GM21423 (cell line): ENCODE measurements around the gene SULT1C3.

Experiments
- ATAC-seq: cut with Tn5 transposase; IDR thresholded peaks from one replicate; pipeline ENCODE4 v1.9.1; 2021; ENCODE audit warnings: mild to moderate bottlenecking, moderate library complexity; ENCODE audit not compliant: unreplicated experiment

Gene SULT1C3

DNA sequence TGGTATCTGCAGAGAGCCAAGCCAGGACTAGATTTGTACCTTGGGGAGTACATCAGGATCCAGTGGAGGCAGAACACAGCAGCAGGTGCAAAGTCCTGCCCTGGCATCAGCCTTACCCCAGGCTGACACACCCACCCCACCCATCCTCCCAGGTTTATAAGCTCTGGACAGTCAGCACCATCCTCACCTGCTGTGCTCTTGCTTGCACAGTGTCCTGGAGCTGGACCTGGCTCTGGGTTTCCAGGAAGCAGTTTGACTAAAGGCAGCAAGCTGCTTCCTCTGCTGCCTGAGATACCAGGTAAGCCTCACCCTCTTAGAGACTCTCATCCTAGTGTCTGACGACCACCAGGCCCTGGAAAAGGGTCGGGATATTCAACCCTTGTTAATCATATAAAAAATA, at the start of gene SULT1C3:
Gene SULT1C3 (plus strand): TSS at position 183 of the 400 bp plus-strand sequence. CDS start 7,227 bp downstream, outside the sequence.
- ATAC-seq = no peak

DNA sequence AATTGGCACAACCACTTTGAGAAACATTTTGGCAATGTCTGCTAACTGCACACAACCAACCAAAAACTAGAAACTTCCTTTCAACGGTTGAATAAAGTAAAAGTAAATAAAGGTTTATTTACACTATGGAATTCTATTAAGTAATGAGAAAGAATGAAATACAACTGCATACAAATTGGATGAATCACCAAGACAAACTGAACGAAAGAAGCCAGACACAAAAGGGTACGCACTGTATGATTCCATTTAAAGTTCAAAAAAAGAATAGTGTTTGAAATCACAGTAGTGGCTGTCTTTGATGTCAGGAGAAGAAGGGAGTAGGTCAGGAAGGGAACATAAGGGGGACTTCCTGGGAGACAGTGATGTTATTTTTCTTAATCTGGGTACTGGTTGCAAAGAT, 46.5 kb upstream of the SULT1C3 start:
- no peak for ATAC-seq

DNA sequence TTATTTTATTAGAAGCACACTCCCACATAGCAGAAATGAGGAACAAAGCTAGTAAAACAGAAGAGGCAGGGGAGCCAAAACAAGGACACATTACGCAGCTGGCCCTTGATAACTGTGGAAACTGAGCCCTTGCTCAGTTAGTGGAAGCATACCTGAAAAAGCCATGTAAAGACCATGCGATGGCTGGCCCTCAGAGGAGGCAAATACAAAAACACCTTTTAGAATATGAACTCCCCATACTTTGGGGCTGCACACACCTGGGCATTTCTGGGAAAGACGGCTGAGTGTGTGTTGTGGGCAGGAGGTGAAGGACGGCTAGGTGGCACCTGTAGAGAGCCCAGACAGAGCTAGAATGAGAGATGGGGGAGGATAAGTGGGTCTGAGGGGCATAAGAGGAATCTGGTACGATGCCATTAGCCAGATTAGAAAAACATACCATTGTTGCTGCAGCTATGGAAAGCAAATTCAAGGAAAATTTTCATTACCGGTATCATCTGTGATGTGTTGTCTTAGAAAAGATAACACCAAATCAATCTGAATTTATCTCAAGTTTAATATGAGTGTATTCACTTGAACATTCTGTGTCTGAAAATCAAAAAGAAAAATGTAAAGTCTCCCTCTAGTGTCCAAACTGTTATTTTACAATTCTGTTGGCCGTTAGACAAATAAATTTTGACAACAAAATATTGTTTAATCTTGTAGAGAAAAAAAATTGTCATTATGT, 45.2 kb upstream of the SULT1C3 start:
- ATAC-seq = no peak

DNA sequence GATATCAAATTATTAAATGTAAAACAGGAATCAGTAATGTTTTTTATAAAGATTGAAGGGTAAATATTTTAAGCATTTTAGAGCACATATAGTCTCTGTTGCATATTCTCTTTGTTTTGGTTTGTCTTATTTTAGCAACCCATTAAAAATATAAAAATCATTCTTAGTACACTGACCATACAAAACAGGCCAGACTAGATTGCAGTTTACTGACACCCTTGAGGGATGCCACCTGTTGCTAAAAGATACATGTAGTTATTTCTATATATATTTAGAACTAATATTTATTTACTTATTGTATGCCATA, 44.7 kb upstream of the SULT1C3 start:
- ATAC-seq = no peak

DNA sequence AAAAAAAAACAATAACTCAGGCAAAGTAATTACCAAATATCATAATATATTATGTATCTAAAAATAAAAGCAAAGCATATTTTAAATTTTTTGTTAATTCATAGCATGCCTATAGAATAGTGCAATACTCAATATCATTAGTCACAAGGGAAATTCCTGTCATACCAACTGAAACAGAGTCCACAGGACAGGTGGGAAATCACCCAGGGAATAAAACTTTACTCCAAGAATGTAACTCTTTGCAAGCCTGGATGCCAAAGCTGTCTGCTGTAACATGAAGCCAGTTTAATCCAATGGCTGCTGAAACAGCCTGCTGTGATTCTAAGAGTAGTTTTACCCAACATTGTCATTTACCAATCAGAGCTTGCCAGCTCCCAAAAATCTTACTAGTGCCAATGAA, 40.0 kb upstream of the SULT1C3 start:
- ATAC-seq = no peak

DNA sequence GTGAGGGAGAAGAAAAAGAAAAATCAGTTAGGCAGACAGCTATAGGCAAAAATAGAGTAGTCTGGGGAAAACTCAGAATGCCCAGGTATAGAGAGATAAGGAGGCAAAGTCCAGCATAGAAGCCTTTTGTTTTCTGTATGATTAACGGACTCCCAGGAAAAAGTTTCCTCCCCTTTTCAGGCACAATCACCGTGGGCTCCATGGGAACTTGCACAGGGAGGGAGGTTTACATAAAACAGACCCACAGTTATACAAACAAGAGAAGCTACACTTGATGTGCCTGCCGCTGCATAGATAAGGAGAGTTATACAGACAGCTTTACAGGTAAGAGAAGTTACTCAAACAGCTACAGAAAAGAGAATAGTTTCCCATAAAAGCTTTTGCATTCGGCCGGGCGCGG, 39.2 kb upstream of the SULT1C3 start:
- no peak for ATAC-seq

DNA sequence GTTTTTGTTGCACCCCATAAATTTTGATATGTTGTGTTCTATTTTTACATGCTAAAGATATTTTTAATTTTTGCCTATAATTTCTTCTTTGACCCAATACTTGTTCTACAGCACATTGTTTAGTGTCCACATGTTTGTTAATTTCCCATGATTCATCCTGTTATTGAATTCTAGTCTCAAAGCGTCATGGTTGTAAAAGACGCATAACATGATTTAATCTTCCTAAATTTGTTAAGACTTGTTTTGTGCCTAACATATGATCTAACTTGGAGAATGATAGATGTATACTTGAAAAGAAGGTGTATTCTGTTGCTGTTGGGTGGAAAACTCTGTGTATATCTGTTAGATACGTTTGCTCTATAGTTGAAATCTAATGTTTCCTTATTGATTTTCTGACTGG, 27.1 kb upstream of the SULT1C3 start:
- ATAC-seq = no peak

DNA sequence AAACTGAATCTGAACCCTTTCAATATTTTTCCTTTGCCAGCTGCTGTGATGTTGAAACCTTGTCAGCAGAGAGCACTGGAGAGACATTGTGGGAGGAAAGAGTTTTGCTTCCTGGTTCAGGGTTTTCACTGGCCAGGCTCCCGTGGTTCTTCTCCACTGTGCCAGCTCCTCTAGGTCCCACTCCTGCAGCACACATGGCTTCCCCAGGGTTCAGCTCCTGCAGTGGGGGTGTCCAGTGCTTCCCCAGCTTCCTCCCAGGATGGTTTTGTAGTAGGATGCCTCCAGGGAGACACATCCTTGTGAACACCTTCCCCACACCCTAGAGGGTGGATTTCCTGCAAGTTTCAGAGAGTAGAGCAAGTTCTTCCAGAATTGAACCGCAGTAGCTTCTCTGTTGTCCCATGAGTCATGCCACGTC, 24.0 kb upstream of the SULT1C3 start:
- no peak for ATAC-seq

DNA sequence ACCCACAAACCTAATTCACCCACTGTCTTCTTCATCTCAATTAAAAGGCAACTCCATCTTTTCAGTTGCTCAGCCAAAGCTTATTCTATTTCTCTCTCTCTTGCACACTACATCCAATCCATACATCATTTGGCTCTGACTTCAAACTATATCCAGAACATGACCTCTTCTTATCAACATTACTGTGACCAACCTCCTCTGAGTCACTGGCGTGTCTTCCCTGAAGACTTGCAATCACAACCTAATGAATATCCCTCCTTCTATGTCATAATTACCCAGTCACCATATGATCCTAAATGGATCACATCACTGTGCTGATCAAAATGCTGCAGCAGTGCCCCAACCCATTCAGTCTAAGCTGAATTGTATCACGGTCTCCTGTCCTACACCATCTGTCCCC, 22.6 kb upstream of the SULT1C3 start:
- no peak for ATAC-seq

DNA sequence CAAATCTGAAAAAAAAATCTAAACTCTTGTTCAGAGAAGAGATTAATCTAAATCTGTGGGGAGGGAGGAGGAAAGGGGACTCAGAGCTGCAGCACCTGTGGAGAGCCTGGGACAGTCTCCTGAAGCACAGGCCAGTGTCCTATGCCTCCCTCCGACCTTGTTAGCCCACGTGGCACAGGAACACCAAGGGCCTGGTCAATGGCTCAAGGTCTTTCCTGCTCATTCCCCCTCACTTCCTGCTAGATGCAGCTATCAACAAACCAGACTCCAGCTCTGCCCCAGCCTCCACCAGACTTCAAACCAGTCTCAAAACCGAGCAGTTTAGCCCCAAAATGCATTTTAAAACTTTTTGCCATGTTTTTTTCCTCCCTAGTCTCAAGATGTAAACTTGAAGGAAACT, 20.1 kb upstream of the SULT1C3 start:
- ATAC-seq = no peak

DNA sequence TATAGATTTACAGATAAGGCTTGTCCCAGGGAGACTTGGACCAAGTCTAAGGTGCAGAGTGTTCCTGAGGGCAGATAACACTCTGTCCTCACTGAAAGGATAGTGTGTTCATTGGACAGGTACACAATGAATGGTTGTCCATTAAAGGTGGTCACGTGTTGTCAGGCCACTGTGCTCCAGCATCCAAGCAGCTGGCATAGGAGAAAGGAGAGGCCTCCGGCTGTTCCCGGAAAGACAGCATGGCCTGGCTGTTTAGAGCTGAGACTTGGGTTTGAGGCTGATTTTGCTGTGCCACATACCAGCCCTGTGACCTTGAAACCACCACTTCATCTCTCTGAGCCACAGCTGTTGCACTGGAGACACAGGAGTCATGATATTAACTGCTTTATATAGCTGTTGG, 19.6 kb upstream of the SULT1C3 start:
- ATAC-seq = no peak

DNA sequence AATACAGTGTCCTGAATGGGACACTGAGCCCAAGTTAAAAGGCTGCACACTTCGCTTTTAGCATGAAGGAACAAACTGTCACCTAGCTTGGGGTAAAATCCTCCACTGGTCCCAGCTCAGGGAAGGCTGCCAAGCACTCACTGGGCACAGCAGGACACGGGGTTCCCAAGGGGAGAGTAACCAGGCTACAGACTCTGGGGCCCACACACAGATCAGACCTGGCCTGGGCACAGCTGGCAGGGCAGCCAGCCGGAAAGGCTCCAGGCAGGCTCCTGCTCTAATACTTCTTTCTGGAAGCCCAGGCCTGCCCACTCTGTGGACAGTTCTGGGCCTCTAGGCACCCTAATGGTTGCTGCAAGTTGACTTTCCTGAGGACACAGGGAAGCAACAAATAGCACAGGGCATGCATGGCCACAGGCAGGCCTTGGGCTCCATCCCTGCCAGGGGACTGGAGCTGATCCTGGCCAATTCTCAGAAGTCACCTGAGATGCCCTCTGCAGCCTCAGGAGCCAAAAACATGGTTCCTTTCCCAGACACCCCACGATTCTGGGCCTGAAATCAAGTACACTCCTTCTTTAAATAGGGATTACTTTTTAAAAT, 18.7 kb upstream of the SULT1C3 start:
- no peak for ATAC-seq

DNA sequence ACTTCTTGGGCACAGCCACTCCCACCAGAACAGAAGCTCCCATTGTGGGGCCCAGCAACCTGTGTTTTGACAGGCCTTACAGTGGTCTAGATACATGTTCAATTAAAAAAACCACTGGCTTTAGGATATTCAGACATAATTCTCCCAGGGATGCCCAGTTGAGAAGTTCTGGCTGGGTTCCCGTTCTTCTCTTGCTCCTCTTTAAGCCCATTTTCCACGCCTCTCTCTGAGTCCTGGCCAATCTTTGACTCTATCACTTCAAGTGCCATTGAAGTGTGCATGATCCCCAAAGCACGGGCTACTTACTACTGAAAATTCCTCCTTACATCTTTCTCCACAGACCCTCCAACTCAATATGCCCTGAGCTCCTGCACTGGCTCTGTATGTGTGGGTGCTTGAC, 17.5 kb upstream of the SULT1C3 start:
- ATAC-seq = no peak

DNA sequence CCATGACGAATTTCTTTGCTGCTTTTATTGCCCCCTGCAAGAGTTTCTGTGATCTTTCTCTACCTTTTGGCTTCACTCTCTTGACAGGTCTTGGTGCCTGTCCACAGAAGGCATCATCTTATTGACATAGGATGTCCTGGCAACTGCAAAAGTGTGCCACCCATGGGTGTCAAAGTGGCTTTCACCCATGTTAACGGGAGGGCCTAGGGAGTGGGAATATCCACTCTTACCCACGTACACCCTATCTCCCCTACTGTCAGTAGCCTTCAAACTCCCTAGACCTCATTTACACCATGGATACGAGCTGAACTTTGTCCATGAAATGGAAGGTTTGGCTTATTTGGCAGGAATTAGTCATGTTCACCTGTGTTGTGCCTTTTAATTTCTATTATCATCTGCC, 16.2 kb upstream of the SULT1C3 start:
- ATAC-seq = no peak

DNA sequence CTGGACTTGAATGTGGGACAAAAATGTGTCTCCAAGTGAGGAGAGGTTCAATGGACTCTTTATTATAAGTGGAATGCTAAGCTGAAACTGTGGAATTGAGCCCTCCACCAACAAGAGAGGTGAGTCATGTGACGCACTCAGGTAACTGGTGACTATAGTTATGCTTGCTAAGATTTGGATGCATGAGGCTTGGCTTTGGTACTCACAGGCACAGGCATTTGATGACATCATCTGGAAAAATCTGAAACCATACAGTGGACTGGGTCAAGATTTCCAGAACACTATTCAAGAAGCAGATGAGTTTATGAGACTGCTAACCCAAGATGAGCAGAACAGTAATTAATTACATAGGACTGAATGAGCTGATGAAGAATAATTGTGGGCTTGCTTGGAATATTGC, 15.7 kb upstream of the SULT1C3 start:
- no peak for ATAC-seq

DNA sequence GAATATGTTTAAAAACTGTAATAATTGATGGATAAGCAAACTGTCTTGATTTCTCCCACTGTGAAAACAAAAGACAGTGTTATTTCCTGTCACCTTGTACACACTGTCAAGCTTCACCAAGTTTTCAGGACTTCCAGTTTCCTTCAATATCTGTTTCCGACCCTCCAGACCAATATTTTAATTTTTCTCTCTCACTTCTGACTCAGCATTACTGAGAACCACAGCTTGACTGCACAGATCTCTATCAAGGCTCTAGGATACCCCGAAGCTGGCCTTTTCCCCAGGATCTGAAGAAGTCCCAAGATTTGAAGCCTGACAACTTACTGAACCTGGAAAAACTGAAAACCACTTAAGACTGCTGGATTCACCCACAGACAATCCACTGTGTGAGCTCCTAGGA, 13.2 kb upstream of the SULT1C3 start:
- no peak for ATAC-seq

DNA sequence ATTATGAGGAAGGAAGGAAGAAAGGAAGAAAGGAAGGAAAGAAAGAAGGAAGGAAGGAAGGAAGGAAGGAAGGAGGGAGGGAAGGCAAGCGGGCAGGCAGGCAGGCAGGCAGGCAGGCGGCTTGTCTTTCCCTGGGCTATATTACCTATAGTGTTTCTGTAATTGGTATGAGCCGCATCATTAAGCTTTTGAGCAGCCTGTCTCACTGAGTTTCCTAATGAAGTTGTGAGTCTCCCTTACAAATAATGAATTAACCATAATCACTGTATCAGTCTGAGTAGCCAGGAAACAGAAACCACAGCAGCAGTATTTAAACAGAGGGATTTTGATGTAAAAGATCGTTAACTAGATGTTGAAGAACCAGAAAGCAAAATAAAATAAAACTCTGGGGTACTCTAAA, 11.8 kb upstream of the SULT1C3 start:
- ATAC-seq = no peak

DNA sequence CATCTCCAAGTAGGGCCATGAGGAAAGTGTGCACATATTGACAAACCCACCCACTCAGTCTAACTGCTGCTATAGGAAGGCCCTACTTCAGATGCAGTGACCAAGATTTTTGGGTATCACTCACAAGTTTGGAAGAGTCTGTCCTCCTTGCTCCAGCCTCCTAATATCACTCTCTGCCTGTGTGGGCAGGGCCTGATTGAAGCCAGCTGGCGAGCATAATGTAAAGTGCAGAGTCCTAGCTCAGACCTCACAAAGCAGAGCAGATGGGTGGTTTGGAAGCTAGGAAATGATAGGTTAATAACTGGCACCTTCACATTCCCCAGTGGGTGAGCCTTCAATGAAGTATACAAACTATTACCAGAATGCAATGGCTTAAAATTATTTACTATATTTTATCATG, 11.2 kb upstream of the SULT1C3 start:
- ATAC-seq = no peak

DNA sequence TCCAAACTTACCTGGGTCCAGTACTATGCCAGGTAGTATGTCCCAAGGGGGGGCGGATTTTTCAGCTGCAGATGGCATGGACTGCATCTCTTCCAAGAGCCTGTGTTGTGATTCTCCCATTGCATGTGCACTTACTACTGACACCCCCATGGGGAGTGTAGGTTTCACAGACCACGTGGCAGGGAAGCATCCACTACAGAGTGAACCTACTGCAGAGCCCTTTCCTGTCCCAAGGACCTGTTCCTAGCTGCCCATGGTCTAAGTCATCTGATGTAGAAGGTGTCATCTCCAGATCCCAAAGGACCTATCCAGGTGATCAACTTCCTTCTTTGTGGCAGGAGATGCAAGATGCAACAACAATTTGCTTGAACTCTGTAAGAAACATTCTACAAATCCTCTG, 9.9 kb upstream of the SULT1C3 start:
- no peak for ATAC-seq

DNA sequence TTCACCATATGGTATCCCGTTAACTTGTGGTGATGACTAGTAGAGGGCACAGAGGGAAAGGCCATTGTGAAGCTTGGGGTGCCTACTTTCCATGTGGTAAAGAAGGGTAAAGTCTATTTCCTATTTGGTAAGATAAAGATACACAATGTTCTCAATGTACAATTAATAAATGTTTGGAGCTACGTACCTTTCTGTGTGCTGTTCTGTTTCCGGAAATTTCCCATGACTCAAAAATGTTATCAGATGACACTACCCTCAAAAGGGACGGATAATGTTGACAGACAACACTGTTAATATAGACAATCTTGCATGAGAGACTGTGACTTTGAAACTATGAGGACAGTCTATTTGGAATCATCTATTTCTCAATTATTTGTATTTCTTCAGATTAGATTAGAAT, 4.2 kb upstream of the SULT1C3 start:
- ATAC-seq = no peak

DNA sequence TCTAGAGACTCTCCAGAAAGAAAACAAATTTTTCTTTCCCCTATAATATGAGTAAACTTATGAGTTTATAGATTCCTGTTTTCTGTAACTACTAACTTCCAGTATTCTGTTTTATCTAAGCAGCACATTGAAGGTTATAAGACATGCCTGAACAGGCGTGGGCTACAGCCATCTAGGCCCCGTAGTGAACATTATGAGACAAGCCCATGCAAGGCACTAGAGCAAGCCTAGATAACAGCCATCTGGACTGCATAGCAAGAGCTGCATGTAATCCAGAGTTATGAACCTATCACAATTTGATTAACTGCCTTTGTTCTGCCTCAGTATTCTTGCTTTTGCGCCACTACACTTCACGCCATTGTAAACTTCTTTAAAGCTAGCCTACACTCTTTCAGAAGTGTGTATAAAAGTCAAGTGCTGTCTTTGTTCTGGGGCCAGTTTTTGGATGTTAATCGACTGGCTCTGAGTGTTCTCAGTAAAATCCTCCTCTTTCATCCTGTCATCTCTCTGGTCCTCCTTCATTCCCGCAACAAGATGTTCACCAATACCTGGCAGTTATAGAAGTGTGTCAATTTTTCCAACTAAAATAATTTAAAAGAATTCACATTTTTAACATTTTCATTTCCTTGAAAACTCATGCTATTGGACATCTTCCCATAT, 3.0 kb upstream of the SULT1C3 start:
- no peak for ATAC-seq

DNA sequence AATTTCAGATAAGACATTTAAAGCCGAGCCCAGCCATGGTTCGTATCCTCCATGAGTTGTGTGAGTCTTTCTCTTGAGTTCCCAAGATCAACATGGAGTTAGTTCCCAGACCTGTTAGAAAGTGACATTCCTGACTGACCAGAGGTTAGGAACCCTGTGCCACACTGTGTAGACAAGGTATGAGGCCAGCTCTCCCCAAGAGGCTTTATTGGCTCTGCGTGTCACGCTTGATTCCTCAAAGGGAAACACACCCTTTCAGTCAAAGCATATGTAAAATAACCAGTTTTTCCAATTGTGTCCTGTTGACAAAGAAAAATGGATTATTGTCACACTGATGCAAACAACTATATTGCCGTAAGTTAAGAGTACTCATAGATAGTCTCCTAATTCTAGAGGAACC, 1.2 kb downstream of the SULT1C3 start:
- ATAC-seq = no peak

DNA sequence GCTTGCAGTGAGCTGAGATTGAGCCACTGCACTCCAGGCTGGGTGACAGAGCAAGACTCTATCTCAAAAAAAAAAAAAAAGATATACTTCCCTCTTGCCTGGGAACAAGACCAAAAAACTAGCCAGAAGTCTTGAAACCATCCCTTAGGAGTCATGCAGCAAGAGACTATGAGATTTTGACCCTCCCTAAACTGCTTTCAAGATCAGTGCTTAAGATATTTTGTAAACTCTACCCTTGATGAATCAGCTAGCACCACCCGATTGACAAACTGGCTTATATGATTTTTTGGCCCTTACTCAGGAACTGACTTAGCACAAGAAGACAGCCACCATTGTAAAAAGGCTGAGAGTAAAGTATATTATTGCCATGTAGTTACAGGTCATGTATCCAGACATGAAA, 3.8 kb downstream of the SULT1C3 start:
- no peak for ATAC-seq
